RWPE1 (cell line): Measurements from ENCODE around the gene OSTM1.

Experiments
- CTCF ChIA-PET: fragments of 350-600 bp; sonication (Branson Sonifier 250); formaldehyde crosslinking; extraction: SDS; loops from one replicate; lab custom pipeline; 2021; lab: Yijun Ruan, JAX
- POLR2A ChIA-PET: fragments of 400-600 bp; formaldehyde crosslinking; extraction: SDS; loops from one replicate; lab custom pipeline; 2020; ENCODE audit warnings: antibody characterized with exemption; ENCODE audit not compliant: low non-redundant PET; lab: Yijun Ruan, JAX
- DNase-seq: peaks from one replicate; pipeline ENCODE4 v3.0.0; 2012; ENCODE audit warnings: low spot score
- H3K27ac ChIP-seq: fragments of 450-650 bp; 2 replicates; pipeline ENCODE4 v1.5.1; 2017
- CTCF ChIP-seq: fragments of 450-650 bp; conservative IDR thresholded peaks from 2 replicates; pipeline ENCODE4 v1.5.1; 2017; ENCODE audit warnings: low read depth, mild to moderate bottlenecking

OSTM1 gene

GRCh38 chr6:108118810-108119768 lies 44.5 kb upstream of the OSTM1 start:
- no peak for TF ChIP-seq CTCF
- ChIA-PET CTCF (no interaction called here), POLR2A (no interaction called here)
- H3K27ac ChIP-seq: no peak overlapping the region
- DNase-seq: no peak

- ChIA-PET POLR2A (no interaction called here), CTCF (no interaction called here)
- TF ChIP-seq CTCF: no peak
- DNase-seq: no peak
- H3K27ac ChIP-seq: no peak overlapping the region
Observed at GRCh38 chr6:108118359-108118724, 43.8 kb upstream of the OSTM1 start.

GRCh38 chr6:108117427-108118358 lies 43.2 kb upstream of the OSTM1 start:
- TF ChIP-seq CTCF: no peak
- no peak overlapping the region for H3K27ac ChIP-seq
- no peak for DNase-seq
- ChIA-PET POLR2A (no interaction called here), CTCF (interaction anchor here (0.6 kb wide), 1 partner anchor 12 kb away, joined by 3 read pairs; no protein-coding TSS in a partner anchor)

GRCh38 chr6:108116546-108117426 lies 42.2 kb upstream of the OSTM1 start:
- H3K27ac ChIP-seq: no peak overlapping the region
- POLR2A ChIA-PET: no interaction called here
- CTCF ChIA-PET: interaction anchor here (0.6 kb wide), 1 partner anchor 11 kb away, joined by 3 read pairs; no protein-coding TSS in a partner anchor
- no peak for TF ChIP-seq CTCF
- DNase-seq: no peak

GRCh38 chr6:108115598-108116058 lies 41.1 kb upstream of the OSTM1 start:
- no peak for DNase-seq
- ChIA-PET POLR2A (no interaction called here), CTCF (interaction anchor here (0.7 to 1.2 kb wide), 4 partner anchors 9 to 395 kb away, joined by 3 to 7 read pairs (median 3); no protein-coding TSS in a partner anchor)
- peak; percentile 35 for TF ChIP-seq CTCF
- no peak overlapping the region for H3K27ac ChIP-seq
